CD14-positive monocyte (primary cell): ENCODE data around the gene ARL15. TPM values are rescaled to one million over a fixed set of nuclear protein-coding genes. Genes with fewer than 3 reads are reported as not detected.

Experiments used
- DNase-seq, 3 donors: peaks; one replicate each; pipeline ENCODE4 v3.0.0-alpha.2; 2011 to 2022
- H2AFZ ChIP-seq: 2 replicates; pipeline ENCODE4 v1.6.0; 2012; ENCODE audit warnings: mild to moderate bottlenecking, low read depth, low read length, inconsistent platforms; ENCODE audit not compliant: insufficient read depth, poor library complexity, severe bottlenecking
- H3K27ac ChIP-seq, 2 donors: 1 replicate in 1 of 2; 2 replicates in 1 of 2; pipeline ENCODE4 v1.5.1; 2012 to 2013; ENCODE audit warnings: low read length in 2 of 2, control low read depth in 1 of 2, inconsistent platforms in 1 of 2, low read depth in 1 of 2, mild to moderate bottlenecking in 1 of 2
- H3K27me3 ChIP-seq, 2 donors: one replicate each; pipeline versions ENCODE4 v1.6.0 to v1.6.1; 2011 to 2013; ENCODE audit warnings: low read length in 2 of 2; ENCODE audit not compliant: control insufficient read depth in 2 of 2, insufficient read depth in 2 of 2
- H3K36me3 ChIP-seq, 2 donors: replicated peaks in 1 of 2; 1 replicate in 1 of 2; 2 replicates in 1 of 2; pipeline versions ENCODE4 v1.5.1 to v1.6.1; 2012 to 2013; ENCODE audit warnings: low read length in 2 of 2, control low read depth in 1 of 2, inconsistent platforms in 1 of 2, mild to moderate bottlenecking in 1 of 2; ENCODE audit not compliant: insufficient read depth in 2 of 2, control insufficient read depth in 1 of 2
- H3K4me1 ChIP-seq, 2 donors: 1 replicate in 1 of 2; 2 replicates in 1 of 2; pipeline versions ENCODE4 v1.5.1 to v1.6.1; 2012 to 2013; ENCODE audit warnings: low read length in 2 of 2, control low read depth in 1 of 2, inconsistent platforms in 1 of 2, mild to moderate bottlenecking in 1 of 2, moderate library complexity in 1 of 2; ENCODE audit not compliant: insufficient read depth in 2 of 2, control insufficient read depth in 1 of 2
- H3K4me2 ChIP-seq: replicated peaks from 2 replicates; pipeline ENCODE3; 2012; ENCODE audit warnings: low read length, moderate library complexity, mild to moderate bottlenecking; ENCODE audit not compliant: poor library complexity, severe bottlenecking; ENCODE audit errors: extremely low read depth
- H3K4me3 ChIP-seq, 3 experiments: fragments of 200-600 bp in 1 of 3; sonication (generic) in 1 of 3; replicated peaks in 1 of 3; 1 replicate in 2 of 3; 2 replicates in 1 of 3; pipeline ENCODE4 v1.5.1; 2011 to 2013; ENCODE audit warnings: low read length in 3 of 3, mild to moderate bottlenecking in 3 of 3, control low read depth in 2 of 3, low read depth in 2 of 3, inconsistent platforms in 1 of 3, moderate library complexity in 1 of 3
- H3K79me2 ChIP-seq: 2 replicates; pipeline ENCODE4 v1.6.0; 2012; ENCODE audit warnings: mild to moderate bottlenecking, control low read depth, inconsistent platforms, low read length, moderate library complexity; ENCODE audit not compliant: insufficient read depth
- H3K9ac ChIP-seq: 2 replicates; pipeline ENCODE4 v1.6.0; 2017; ENCODE audit warnings: low read length, mild to moderate bottlenecking; ENCODE audit not compliant: insufficient read depth, poor library complexity, severe bottlenecking
- H3K9me3 ChIP-seq, 2 donors: replicated peaks in 1 of 2; 1 replicate in 1 of 2; 2 replicates in 1 of 2; pipeline versions ENCODE4 v1.5.1 to v1.6.1; 2012 to 2013; ENCODE audit warnings: low read length in 2 of 2, control low read depth in 1 of 2; ENCODE audit not compliant: control insufficient read depth in 1 of 2, insufficient read depth in 1 of 2
- H4K20me1 ChIP-seq: 2 replicates; pipeline ENCODE4 v1.6.0; 2012; ENCODE audit warnings: mild to moderate bottlenecking, low read length, control low read depth, moderate library complexity; ENCODE audit not compliant: insufficient read depth
- H3K27ac Mint-ChIP-seq, 7 donors: one replicate each; pipeline ENCODE4 v1.8.0; 2020; ENCODE audit warnings: mild to moderate bottlenecking in 7 of 7, mixed read lengths in 7 of 7, moderate library complexity in 6 of 7, inconsistent platforms in 2 of 7
- H3K27me3 Mint-ChIP-seq, 3 donors: one replicate each; pipeline ENCODE4 v1.8.0; 2021 to 2022; ENCODE audit warnings: low read depth in 3 of 3, mild to moderate bottlenecking in 3 of 3, mixed read lengths in 3 of 3, moderate library complexity in 3 of 3, inconsistent platforms in 1 of 3
- H3K36me3 Mint-ChIP-seq, 2 donors: one replicate each; pipeline ENCODE4 v1.8.0; 2020; ENCODE audit warnings: mixed read lengths in 2 of 2, inconsistent platforms in 1 of 2, mild to moderate bottlenecking in 1 of 2
- H3K4me1 Mint-ChIP-seq: one replicate; pipeline ENCODE4 v1.8.0; 2020; ENCODE audit warnings: mild to moderate bottlenecking, mixed read lengths
- H3K4me3 Mint-ChIP-seq, 2 donors: one replicate each; pipeline ENCODE4 v1.8.0; 2020; ENCODE audit warnings: mild to moderate bottlenecking in 2 of 2, mixed read lengths in 2 of 2, moderate library complexity in 1 of 2
- H3K9me3 Mint-ChIP-seq, 7 donors: one replicate each; pipeline ENCODE4 v1.8.0; 2020 to 2022; ENCODE audit warnings: mixed read lengths in 7 of 7, mild to moderate bottlenecking in 6 of 7, moderate library complexity in 6 of 7, inconsistent platforms in 2 of 7
- WGBS: methylation state at CpG from one replicate; pipeline ENCODE4 v1.1.5; 2013; ENCODE audit warnings: missing lambda C conversion rate; ENCODE audit not compliant: insufficient coverage; 5-methylcytosine and 5-hydroxymethylcytosine counted together
- intact Hi-C, 2 donors: fragments of 100-400 bp; cut with micrococcal nuclease; formaldehyde crosslinking; loops; one replicate each; pipeline versions ENCODE4 v1.15.0 to v1.15.1; 2023
- polyA plus RNA-seq, 3 donors: library from polyadenylated mRNA; depleted of rRNA in 1 of 3; unstranded in 2 of 3; stranded (reverse) in 1 of 3; fragments of 300-500 nt in 2 of 3; fragments of >200 nt in 1 of 3; fragmentation: Illumina TruSeq in 2 of 3; gene quantifications; 1 replicate in 2 of 3; 2 replicates in 1 of 3; pipeline ENCODE4 v1.2.3, GENCODE V29; 2012 to 2021
- TF ChIP-seq, protein P1 (sequence below): fragments of 200-600 bp; IDR thresholded peaks from one replicate; pipeline ENCODE4 v1.8.0; 2022; ENCODE audit warnings: antibody characterized with exemption, mild to moderate bottlenecking

Gene ARL15
- polyA plus RNA-seq, 3 donors = 10.5 to 27.6 (median 18.0) TPM

- no peak overlapping the region for H3K4me3 ChIP-seq
- H3K4me2 ChIP-seq = no peak overlapping the region
- 94% methylated on average over 3 of the region's 6 CpGs for WGBS
- H3K27ac ChIP-seq = no peak overlapping the region
- Mint-ChIP-seq H3K9me3 (no peaks in the 10 kb centered on the region), H3K27ac (no peak overlapping the region), H3K4me3 (no peak overlapping the region), H3K27me3 (peaks cover 0 to 1% (median 0%) of the 10 kb centered on the region in 3 donors), H3K36me3 (peaks cover 2 to 7% of the 10 kb centered on the region in 2 donors), H3K4me1 (no peaks in the 10 kb centered on the region)
- no peak for DNase-seq
- no peaks in the 10 kb centered on the region for H3K27me3 ChIP-seq
- no peaks in the 10 kb centered on the region for H3K79me2 ChIP-seq
- H3K36me3 ChIP-seq = no peaks in the 10 kb centered on the region
- no peaks in the 10 kb centered on the region for H4K20me1 ChIP-seq
- TF ChIP-seq, protein P1, sequence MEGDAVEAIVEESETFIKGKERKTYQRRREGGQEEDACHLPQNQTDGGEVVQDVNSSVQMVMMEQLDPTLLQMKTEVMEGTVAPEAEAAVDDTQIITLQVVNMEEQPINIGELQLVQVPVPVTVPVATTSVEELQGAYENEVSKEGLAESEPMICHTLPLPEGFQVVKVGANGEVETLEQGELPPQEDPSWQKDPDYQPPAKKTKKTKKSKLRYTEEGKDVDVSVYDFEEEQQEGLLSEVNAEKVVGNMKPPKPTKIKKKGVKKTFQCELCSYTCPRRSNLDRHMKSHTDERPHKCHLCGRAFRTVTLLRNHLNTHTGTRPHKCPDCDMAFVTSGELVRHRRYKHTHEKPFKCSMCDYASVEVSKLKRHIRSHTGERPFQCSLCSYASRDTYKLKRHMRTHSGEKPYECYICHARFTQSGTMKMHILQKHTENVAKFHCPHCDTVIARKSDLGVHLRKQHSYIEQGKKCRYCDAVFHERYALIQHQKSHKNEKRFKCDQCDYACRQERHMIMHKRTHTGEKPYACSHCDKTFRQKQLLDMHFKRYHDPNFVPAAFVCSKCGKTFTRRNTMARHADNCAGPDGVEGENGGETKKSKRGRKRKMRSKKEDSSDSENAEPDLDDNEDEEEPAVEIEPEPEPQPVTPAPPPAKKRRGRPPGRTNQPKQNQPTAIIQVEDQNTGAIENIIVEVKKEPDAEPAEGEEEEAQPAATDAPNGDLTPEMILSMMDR = no peak
- H2AFZ ChIP-seq = no peak overlapping the region
- H3K9ac ChIP-seq = no peak overlapping the region
- no peaks in the 10 kb centered on the region for H3K9me3 ChIP-seq
- H3K4me1 ChIP-seq = no peaks in the 10 kb centered on the region
- intact Hi-C loops = no loop called here
Observed at GRCh38 chr5:53923961-53924360, 386.4 kb downstream of the ARL15 start.

DNA sequence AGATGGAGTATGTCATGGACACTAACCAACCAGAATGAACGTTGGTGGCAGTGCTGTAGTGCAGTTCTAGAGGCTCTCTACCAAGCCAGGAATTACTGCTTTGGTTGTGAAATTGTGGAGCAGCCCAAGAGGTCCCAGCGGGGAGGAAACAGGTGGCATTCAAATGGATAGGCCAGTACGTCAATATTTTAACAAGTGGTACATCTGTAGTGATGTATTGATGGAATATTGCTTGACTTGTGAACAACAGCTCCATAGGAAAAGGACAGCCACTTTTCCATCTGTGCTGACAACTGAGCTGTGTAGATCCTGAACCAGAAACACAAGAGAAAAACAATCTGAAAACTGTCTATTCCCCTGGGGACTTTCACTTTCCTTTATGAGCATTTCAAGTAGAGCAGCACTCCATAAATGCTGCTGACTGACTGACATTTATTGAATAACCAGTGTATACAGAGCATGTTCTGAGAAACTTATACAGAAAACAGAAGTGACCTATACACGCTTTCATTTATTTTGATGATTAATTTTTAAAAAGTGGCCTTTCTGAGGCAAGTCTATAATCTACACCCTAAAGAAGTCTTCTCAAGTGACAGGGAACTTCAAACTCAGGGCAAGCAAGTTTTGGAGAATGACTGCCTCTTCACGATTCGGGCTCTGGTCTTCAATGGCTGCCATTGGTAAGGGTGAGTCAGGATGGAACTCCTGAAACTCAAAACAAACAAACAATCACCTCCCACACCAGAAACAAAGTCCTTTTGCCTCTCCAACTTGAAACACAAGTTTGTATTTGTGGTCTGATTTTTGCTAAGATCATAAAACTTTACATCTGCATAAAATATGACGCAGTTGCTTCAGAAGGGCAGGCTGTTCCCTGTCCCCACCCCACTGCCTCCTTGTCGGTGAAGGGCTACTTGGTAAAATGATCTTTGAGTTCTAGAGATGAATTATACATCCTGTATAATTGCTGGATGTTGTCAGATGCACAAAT lies 387.6 kb downstream of the ARL15 start:
- Mint-ChIP-seq H3K27me3 (peaks cover 0 to 1% (median 0%) of the 10 kb centered on the region in 3 donors), H3K4me1 (no peaks in the 10 kb centered on the region), H3K4me3 (no peak overlapping the region), H3K9me3 (no peaks in the 10 kb centered on the region), H3K36me3 (peaks cover 2 to 7% of the 10 kb centered on the region in 2 donors), H3K27ac (no peak overlapping the region)
- no peak overlapping the region for H3K4me3 ChIP-seq
- no peaks in the 10 kb centered on the region for H3K79me2 ChIP-seq
- no peaks in the 10 kb centered on the region for H3K27me3 ChIP-seq
- H3K4me2 ChIP-seq = no peak overlapping the region
- H3K9ac ChIP-seq = no peak overlapping the region
- no peaks in the 10 kb centered on the region for H3K4me1 ChIP-seq
- no peak for DNase-seq
- no peaks in the 10 kb centered on the region for H4K20me1 ChIP-seq
- no peaks in the 10 kb centered on the region for H3K9me3 ChIP-seq
- intact Hi-C loops = no loop called here
- no peak overlapping the region for H3K27ac ChIP-seq
- TF ChIP-seq, protein P1 = no peak
- WGBS = 100% methylated on average over 3 of the region's 8 CpGs
- H2AFZ ChIP-seq = no peak overlapping the region
- H3K36me3 ChIP-seq = no peaks in the 10 kb centered on the region
